Measurements from ENCODE around the gene HLA-F.

Gene HLA-F

GRCh38 chr6:29724937-29725869 is 2.0 kb downstream of the HLA-F start:
- DNase-seq: no peak

- DNase-seq: no peak
Observed at GRCh38 chr6:29726001-29726400, 2.8 kb downstream of the HLA-F start.

GRCh38 chr6:29726571-29727194 is 3.4 kb downstream of the HLA-F start:
- DNase-seq: no peak

GRCh38 chr6:29727637-29728036 is 4.4 kb downstream of the HLA-F start:
- no peak for DNase-seq

- DNase-seq: no peak
Observed at GRCh38 chr6:29728173-29728874, 5.1 kb downstream of the HLA-F start.

DNA sequence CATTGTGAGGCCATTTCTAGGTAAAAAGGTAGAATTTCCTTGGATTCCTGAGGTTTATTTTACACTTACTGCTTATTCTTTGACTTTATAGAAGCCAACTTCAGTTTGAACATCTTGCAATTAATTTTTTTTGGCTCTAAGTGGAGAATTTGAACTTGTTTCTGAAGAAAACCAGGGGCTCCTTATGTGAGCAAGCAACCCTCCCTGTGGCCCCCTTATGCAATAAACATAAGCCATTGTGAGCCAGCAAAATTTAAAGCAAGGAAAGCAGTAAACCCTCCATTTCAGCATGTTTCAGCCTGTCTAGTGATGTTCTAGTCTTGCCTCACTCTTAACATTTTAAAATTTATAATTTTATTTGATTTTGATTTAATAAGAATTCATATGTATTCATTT is 5.6 kb downstream of the HLA-F start:
- DNase-seq: no peak

GRCh38 chr6:29729774-29730328 is 6.6 kb downstream of the HLA-F start:
- DNase-seq: no peak

GRCh38 chr6:29730575-29731126 is 7.4 kb downstream of the HLA-F start:
- peak; percentile 9 for DNase-seq

GRCh38 chr6:29731281-29731680 is 8.0 kb downstream of the HLA-F start:
- DNase-seq: no peak

GRCh38 chr6:29733057-29733456 is 9.8 kb downstream of the HLA-F start:
- DNase-seq: no peak

- DNase-seq: no peak
Observed at GRCh38 chr6:29734046-29735018, 11.1 kb downstream of the HLA-F start.

- no peak for DNase-seq
Observed at GRCh38 chr6:29736563-29736962, 13.3 kb downstream of the HLA-F start.

DNA sequence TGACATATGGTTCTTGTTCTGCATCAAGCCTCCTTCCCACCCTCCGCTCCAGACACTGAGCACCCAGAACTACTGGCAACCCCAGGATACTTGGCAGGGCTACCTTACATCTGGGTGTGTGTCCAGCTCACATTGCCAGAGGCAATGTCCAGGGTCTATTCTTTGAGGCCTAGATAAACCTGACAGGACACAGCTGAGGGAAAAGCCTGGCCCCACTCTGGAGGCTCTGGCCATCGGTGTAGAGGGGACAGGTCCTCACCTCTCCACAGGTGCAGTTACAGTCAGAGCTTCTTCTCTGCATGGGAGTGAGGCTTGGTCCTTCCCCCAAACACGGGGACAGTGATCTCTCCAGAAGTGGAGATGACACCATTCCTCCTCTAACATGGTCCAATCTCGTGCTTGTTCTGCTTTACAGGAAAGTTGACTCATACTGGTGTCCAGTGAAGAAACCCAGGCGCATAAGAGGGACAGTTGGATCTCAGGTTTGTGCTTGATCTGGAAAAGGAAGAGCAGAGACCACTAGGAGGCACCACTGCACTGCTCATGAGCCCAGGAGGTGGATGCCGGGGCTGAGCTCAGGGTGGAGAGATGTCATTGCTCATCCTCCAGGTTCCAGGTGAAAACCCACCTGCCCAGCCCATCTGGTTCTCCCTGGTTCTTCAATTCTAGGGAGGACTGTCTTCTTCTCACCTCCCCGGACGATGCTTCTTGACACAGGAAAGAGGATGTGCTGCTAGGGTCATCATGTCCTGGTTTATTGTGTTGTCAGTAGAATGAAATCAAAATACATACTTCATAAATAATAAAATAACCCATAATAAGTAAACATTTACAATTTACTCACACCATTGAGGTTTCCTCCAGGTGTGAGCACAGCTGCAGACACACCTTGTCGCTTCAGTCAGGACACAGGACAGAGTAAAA is 14.7 kb downstream of the HLA-F start:
- peak; percentile 68 for DNase-seq

- no peak for DNase-seq
Observed at GRCh38 chr6:29739136-29739881, 16.1 kb downstream of the HLA-F start.

- no peak for DNase-seq
Observed at GRCh38 chr6:29739882-29740261, 16.6 kb downstream of the HLA-F start.

GRCh38 chr6:29741592-29741991 is 18.4 kb downstream of the HLA-F start:
- DNase-seq: no peak

- no peak for DNase-seq
Observed at GRCh38 chr6:29742127-29742526, 18.9 kb downstream of the HLA-F start.

DNA sequence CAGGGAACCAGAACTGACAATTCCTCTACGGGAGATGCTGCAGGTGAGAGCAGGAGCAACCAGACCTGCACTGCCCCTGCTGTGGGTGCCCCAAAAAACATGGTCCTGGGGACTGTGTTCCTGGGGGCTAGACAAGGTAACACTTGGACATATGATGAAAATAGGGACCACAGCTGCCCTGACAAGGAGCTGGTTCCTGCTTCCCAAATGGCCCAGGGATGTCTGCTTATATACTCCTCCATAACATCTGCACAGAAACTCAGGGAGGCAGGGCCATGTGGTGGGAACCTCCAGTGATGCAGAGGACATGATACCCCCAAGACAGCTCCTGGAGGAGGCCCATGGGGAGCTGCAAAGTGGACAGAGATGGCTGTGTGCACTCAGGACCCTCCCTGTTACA is 19.8 kb downstream of the HLA-F start:
- DNase-seq: no peak

GRCh38 chr6:29743568-29743967 is 20.3 kb downstream of the HLA-F start:
- no peak for DNase-seq

GRCh38 chr6:29744131-29744530 is 20.9 kb downstream of the HLA-F start:
- no peak for DNase-seq

Measured in NCI-H345 (cell line).